ENCODE data around the gene TAMALIN.

TAMALIN gene

GRCh38 chr12:51994539-51994820 is 12.3 kb upstream of the TAMALIN start:
- DNase-seq (ENCODE audit: low read depth): no peak
- TF ChIP-seq CTCF (conservative IDR thresholded peaks at IDR 0.05; ENCODE audit: control insufficient read depth, insufficient read depth, low read depth, low read length): no peak
- H3K4me3 ChIP-seq (ENCODE audit: control insufficient read depth, low read depth, low read length): no peak overlapping the region

DNA sequence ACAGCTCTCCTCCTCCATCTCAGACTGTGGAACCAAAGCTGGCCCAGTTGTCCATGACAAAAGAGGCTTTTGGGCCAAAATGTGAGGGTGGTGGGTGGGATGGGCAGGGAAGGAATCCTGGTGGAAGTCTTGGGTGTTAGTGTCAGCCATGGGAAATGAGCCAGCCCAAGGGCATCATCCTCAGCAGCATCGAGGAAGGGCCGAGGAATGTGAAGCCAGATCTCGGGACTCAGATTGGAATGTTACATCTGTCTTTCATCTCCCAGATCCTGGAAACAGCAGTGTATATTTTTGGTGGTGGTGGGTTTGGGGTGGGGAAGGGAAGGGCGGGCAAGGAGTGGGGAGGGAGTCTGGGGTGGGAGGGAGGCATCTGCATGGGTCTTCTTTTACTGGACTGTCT is 11.8 kb upstream of the TAMALIN start:
- no peak for DNase-seq (ENCODE audit: low read depth)
- H3K4me3 ChIP-seq (ENCODE audit: control insufficient read depth, low read depth, low read length): no peak overlapping the region
- no peak for TF ChIP-seq CTCF (conservative IDR thresholded peaks at IDR 0.05; ENCODE audit: control insufficient read depth, insufficient read depth, low read depth, low read length)

DNA sequence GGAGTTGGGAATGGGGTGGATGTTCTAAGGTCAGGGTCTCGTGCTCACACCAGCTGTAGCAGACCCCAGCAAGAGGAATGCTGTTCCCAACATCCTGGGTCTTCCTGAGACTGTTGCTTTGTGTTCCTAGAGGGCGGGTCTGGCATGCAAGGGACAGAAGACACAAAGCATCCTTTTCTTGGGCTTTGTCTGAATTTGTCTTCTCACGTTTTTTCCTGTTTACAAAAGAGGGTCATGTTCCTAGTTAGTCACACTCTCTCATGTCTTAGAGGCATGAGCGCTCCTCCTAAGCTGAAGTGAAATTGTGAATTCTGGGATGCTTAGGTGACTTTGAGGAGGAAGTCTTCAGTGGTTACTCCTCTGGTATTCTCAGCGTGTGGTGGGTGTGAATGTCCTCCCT is 9.6 kb upstream of the TAMALIN start:
- DNase-seq (ENCODE audit: low read depth): no peak
- no peak overlapping the region for H3K4me3 ChIP-seq (ENCODE audit: control insufficient read depth, low read depth, low read length)
- no peak for TF ChIP-seq CTCF (conservative IDR thresholded peaks at IDR 0.05; ENCODE audit: control insufficient read depth, insufficient read depth, low read depth, low read length)

DNA sequence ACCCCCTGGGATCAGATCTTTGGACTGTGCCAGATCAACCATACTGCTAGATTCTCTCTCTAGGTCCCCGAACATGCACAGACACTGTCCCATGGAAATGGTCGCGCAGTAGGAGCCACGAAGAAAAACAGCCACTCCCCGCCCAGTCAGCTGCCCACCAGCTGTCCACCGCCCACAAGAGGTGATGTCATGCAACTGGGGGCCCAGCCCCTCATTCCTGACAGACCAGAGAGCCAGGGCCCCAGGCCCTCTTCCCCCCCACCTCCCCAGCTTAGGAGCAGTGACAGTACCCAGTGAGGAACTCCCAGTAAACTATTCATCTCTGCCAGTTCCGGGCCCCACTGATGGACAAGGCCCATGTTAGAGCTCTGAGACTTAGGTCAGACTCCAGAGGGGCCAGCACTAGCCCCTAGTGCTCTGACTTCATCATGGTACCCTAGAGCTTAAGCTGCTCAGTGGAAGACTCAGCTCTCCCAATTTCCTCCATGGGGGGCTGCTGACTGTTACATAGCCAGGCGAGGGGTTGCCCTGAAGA is 3.7 kb upstream of the TAMALIN start:
- DNase-seq (ENCODE audit: low read depth): no peak
- H3K4me3 ChIP-seq (ENCODE audit: control insufficient read depth, low read depth, low read length): no peak overlapping the region
- TF ChIP-seq CTCF (conservative IDR thresholded peaks at IDR 0.05; ENCODE audit: control insufficient read depth, insufficient read depth, low read depth, low read length): no peak

DNA sequence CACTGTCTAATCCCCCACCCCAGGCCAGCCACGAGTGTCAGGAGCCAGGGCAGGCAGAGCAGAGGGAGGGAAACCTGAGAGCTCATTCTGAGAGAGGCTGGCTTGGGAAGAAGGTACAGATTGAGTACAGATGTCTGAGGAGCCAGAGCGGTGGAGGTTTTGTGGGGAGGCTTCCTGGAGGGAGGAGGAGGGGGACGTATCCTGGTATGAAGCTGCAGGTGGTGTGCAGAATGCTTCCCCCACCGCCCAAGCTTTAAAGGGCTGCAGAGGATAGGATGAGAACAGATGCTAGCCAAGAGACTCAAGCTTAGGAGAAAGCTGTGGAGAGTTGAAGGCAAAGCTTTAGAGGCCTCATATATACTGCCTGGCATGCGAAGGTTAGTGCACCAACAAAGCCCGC is 3.2 kb upstream of the TAMALIN start:
- no peak overlapping the region for H3K4me3 ChIP-seq (ENCODE audit: control insufficient read depth, low read depth, low read length)
- no peak for TF ChIP-seq CTCF (conservative IDR thresholded peaks at IDR 0.05; ENCODE audit: control insufficient read depth, insufficient read depth, low read depth, low read length)
- DNase-seq (ENCODE audit: low read depth): no peak

- peak; percentile 59 for TF ChIP-seq CTCF (conservative IDR thresholded peaks at IDR 0.05; ENCODE audit: control insufficient read depth, insufficient read depth, low read depth, low read length)
- peak; percentile 44 for DNase-seq (ENCODE audit: low read depth)
- H3K4me3 ChIP-seq (ENCODE audit: control insufficient read depth, low read depth, low read length): no peak overlapping the region
Observed at GRCh38 chr12:52004042-52004648, 2.6 kb upstream of the TAMALIN start.
